IgD-negative memory B cell (primary cell): ENCODE results near the gene UPF2. TPM values are rescaled to one million over a fixed set of nuclear protein-coding genes. Genes with fewer than 3 reads are reported as not detected.
A peak's percentile ranks its signal among the peaks of the same experiment; 100 is the strongest.
"Not testable (repeated sequence)": the region's sequence is repeated elsewhere in the genome, so short reads cannot be mapped to it uniquely, and the experiment has no call there.

Experiments
- H3K27ac Mint-ChIP-seq, 3 donors: one replicate each; pipeline ENCODE4 v1.8.0; 2020 to 2022; ENCODE audit warnings: mild to moderate bottlenecking in 3 of 3, mixed read lengths in 3 of 3, moderate library complexity in 1 of 3
- H3K27me3 Mint-ChIP-seq: one replicate; pipeline ENCODE4 v1.8.0; 2021; ENCODE audit warnings: mixed read lengths
- H3K36me3 Mint-ChIP-seq: one replicate; pipeline ENCODE4 v1.8.0; 2020; ENCODE audit warnings: mild to moderate bottlenecking, mixed read lengths
- H3K4me1 Mint-ChIP-seq, 3 donors: one replicate each; pipeline ENCODE4 v1.8.0; 2020 to 2022; ENCODE audit warnings: mixed read lengths in 3 of 3, mild to moderate bottlenecking in 1 of 3
- H3K4me3 Mint-ChIP-seq, 4 donors: one replicate each; pipeline ENCODE4 v1.8.0; 2020 to 2022; ENCODE audit warnings: mild to moderate bottlenecking in 4 of 4, mixed read lengths in 4 of 4, moderate library complexity in 3 of 4
- H3K9me3 Mint-ChIP-seq, 3 donors: one replicate each; pipeline ENCODE4 v1.8.0; 2020 to 2021; ENCODE audit warnings: mixed read lengths in 3 of 3, mild to moderate bottlenecking in 1 of 3
- polyA plus RNA-seq: library from polyadenylated mRNA; unstranded; fragments of 300-500 nt; fragmentation: Illumina TruSeq; gene quantifications from one replicate; pipeline ENCODE4 v1.2.3, GENCODE V29; 2021

The UPF2 gene
- 32.2 TPM for polyA plus RNA-seq

- Mint-ChIP-seq H3K4me3 (peak within 1 kb of the TSS; percentile 93 to 98 (median 96)), H3K9me3 (no peaks in the 10 kb centered on the region), H3K4me1 (peaks cover 35 to 42% (median 41%) of the 10 kb centered on the region in 3 donors), H3K36me3 (peaks cover 7% of the 10 kb centered on the region), H3K27ac (peak within 1 kb of the TSS; percentile 99 to 100 (median 100)), H3K27me3 (no peaks in the 10 kb centered on the region)
These were observed at the start of gene UPF2 for GRCh38 chr10:12042797-12043651. TSS of gene UPF2 (minus strand) at chr10:12042809. CDS start at chr10:12035423, 7,386 bp downstream.

DNA sequence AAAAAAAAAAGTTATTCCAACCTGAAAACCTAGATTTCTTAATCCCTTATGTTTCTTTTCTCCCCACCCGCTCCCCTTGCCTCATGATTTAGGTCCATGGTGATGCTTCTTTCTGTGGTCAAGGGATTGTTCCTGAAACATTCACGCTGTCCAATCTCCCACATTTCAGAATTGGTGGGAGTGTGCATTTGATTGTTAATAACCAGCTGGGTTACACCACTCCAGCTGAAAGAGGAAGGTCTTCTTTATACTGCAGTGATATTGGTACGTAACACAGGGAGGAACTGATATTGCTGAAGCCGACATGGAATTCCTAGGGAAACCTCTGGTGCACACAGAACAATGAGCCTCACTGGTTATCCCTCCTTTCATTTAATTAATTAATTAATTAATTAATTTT lies 48.8 kb upstream of the UPF2 start:
- Mint-ChIP-seq H3K4me1 (peaks cover 2 to 7% (median 4%) of the 10 kb centered on the region in 3 donors), H3K27ac (no peak overlapping the region), H3K27me3 (no peaks in the 10 kb centered on the region), H3K9me3 (no peaks in the 10 kb centered on the region), H3K4me3 (peak overlapping the region in 1 of 4 donors; percentile 29), H3K36me3 (peaks cover 11% of the 10 kb centered on the region)

GRCh38 chr10:12088919-12089318 lies 46.3 kb upstream of the UPF2 start:
- H3K27me3 Mint-ChIP-seq = no peaks in the 10 kb centered on the region
- H3K4me3 Mint-ChIP-seq = no peak overlapping the region
- H3K27ac Mint-ChIP-seq = no peak overlapping the region
- peaks cover 2 to 7% (median 2%) of the 10 kb centered on the region in 3 donors for H3K4me1 Mint-ChIP-seq
- peaks cover 11% of the 10 kb centered on the region for H3K36me3 Mint-ChIP-seq
- H3K9me3 Mint-ChIP-seq = no peaks in the 10 kb centered on the region

- Mint-ChIP-seq H3K4me1 (peaks cover 9 to 22% (median 15%) of the 10 kb centered on the region in 3 donors), H3K4me3 (no peak overlapping the region), H3K36me3 (peaks cover 6% of the 10 kb centered on the region)
These were observed 39.4 kb upstream of the UPF2 start for GRCh38 chr10:12081879-12082557.

GRCh38 chr10:12081470-12081869 lies 38.9 kb upstream of the UPF2 start:
- peaks cover 6% of the 10 kb centered on the region for H3K36me3 Mint-ChIP-seq

More at GRCh38 chr10:12081879-12082557, 39.4 kb upstream of the UPF2 start:
- Mint-ChIP-seq H3K27me3 (no peaks in the 10 kb centered on the region), H3K9me3 (no peaks in the 10 kb centered on the region), H3K27ac (peak overlapping the region in 1 of 3 donors; percentile 39)

GRCh38 chr10:12077580-12078180 lies 35.1 kb upstream of the UPF2 start:
- Mint-ChIP-seq H3K9me3 (no peaks in the 10 kb centered on the region), H3K4me3 (peak overlapping the region; percentile 56 to 83 (median 76)), H3K27ac (peak overlapping the region; percentile 87 to 97 (median 97)), H3K36me3 (peaks cover 6% of the 10 kb centered on the region), H3K27me3 (no peaks in the 10 kb centered on the region), H3K4me1 (peaks cover 23 to 34% (median 32%) of the 10 kb centered on the region in 3 donors)

More at GRCh38 chr10:12081470-12081869, 38.9 kb upstream of the UPF2 start:
- Mint-ChIP-seq H3K4me1 (peaks cover 9 to 22% (median 15%) of the 10 kb centered on the region in 3 donors), H3K4me3 (no peak overlapping the region), H3K27ac (peak overlapping the region in 1 of 3 donors; percentile 39), H3K9me3 (no peaks in the 10 kb centered on the region), H3K27me3 (no peaks in the 10 kb centered on the region)

- Mint-ChIP-seq H3K4me3 (peak overlapping the region in 3 of 4 donors; percentile 23 to 87 (median 87)), H3K27me3 (no peaks in the 10 kb centered on the region), H3K27ac (peak overlapping the region; percentile 50 to 99 (median 97)), H3K4me1 (peaks cover 32 to 54% (median 49%) of the 10 kb centered on the region in 3 donors), H3K36me3 (peaks cover 5% of the 10 kb centered on the region), H3K9me3 (no peaks in the 10 kb centered on the region)
These were observed 30.9 kb upstream of the UPF2 start for GRCh38 chr10:12073526-12073925.

GRCh38 chr10:12071441-12071840 lies 28.8 kb upstream of the UPF2 start:
- H3K9me3 Mint-ChIP-seq, H3K27me3 Mint-ChIP-seq, H3K36me3 Mint-ChIP-seq: not testable (repeated sequence)
- peak overlapping the region in 2 of 4 donors; percentile 68 to 82 for H3K4me3 Mint-ChIP-seq
- peak overlapping the region in 1 of 3 donors; percentile 99 for H3K27ac Mint-ChIP-seq
- H3K4me1 Mint-ChIP-seq = peaks cover 31 to 43% (median 39%) of the 10 kb centered on the region in 3 donors

- no peaks in the 10 kb centered on the region for H3K27me3 Mint-ChIP-seq
- H3K4me1 Mint-ChIP-seq = peaks cover 22 to 33% (median 25%) of the 10 kb centered on the region in 3 donors
- peak within 1 kb of the TSS; percentile 93 to 97 (median 94) for H3K27ac Mint-ChIP-seq
- no peaks in the 10 kb centered on the region for H3K36me3 Mint-ChIP-seq
- H3K4me3 Mint-ChIP-seq = peak within 1 kb of the TSS; percentile 82 to 95 (median 92)
- peaks cover 0 to 1% (median 0%) of the 10 kb centered on the region in 3 donors for H3K9me3 Mint-ChIP-seq
These were observed 26.1 kb upstream of the UPF2 start, which contains the start of gene DHTKD1 for GRCh38 chr10:12068449-12069269. TSS of gene DHTKD1 (plus strand) at chr10:12068954. CDS start at chr10:12069034, 80 bp downstream.

- Mint-ChIP-seq H3K9me3 (peaks cover 0 to 1% (median 0%) of the 10 kb centered on the region in 3 donors), H3K27me3 (no peaks in the 10 kb centered on the region), H3K27ac (peak overlapping the region in 2 of 3 donors; percentile 67 to 88), H3K4me3 (peak overlapping the region in 2 of 4 donors; percentile 52 to 73), H3K4me1 (peaks cover 29 to 34% (median 30%) of the 10 kb centered on the region in 3 donors), H3K36me3 (no peaks in the 10 kb centered on the region)
These were observed 24.7 kb upstream of the UPF2 start for GRCh38 chr10:12067336-12067735.

GRCh38 chr10:12063483-12063818 lies 20.8 kb upstream of the UPF2 start:
- Mint-ChIP-seq H3K4me3 (peak overlapping the region in 1 of 4 donors; percentile 39), H3K4me1 (peaks cover 11 to 20% (median 14%) of the 10 kb centered on the region in 3 donors), H3K36me3 (no peaks in the 10 kb centered on the region), H3K9me3 (peaks cover 0 to 1% (median 0%) of the 10 kb centered on the region in 3 donors), H3K27me3 (no peaks in the 10 kb centered on the region), H3K27ac (peak overlapping the region in 1 of 3 donors; percentile 41)

DNA sequence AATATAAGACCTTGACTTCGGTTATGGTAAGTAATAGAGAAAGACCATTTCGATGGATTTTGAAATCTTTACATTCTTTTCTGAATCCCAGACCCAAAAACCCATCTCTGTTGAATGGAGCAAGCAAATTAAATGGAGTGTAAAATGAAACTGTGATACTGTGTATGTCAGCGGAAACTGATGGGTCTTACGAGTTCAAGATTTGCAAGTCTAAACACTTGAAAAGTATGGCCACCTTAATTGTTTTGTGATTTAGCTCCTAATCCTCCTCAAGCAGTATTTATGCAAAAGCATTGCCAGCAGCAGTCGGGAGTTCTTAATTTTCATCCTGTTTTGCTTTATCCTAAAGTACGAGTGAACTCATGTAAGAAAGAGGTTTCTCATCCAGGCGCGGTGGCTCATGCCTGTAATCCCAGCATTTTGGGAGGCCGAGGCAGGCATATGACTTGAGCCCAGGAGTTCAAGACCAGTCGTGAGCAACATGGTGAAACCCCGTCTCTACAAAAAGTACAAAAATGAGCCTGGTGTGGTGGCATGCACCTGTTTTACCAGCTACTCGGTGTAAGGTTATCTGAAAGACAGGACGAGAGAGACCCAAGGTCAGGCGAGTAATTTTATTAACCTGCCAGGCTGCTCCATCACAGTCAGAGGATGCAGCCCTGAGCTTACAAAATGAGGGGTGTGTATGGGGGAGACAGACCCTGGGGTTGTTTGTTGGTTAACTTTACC lies 20.3 kb upstream of the UPF2 start:
- Mint-ChIP-seq H3K27ac (peak overlapping the region; percentile 14 to 59 (median 41)), H3K27me3 (no peaks in the 10 kb centered on the region), H3K4me1 (peaks cover 9 to 18% (median 11%) of the 10 kb centered on the region in 3 donors), H3K36me3 (no peaks in the 10 kb centered on the region), H3K9me3 (peaks cover 0 to 1% (median 0%) of the 10 kb centered on the region in 3 donors), H3K4me3 (peak overlapping the region; percentile 39 to 90 (median 67))

- H3K27me3 Mint-ChIP-seq = no peaks in the 10 kb centered on the region
- H3K9me3 Mint-ChIP-seq = peaks cover 0 to 1% (median 0%) of the 10 kb centered on the region in 3 donors
- no peaks in the 10 kb centered on the region for H3K36me3 Mint-ChIP-seq
- H3K4me3 Mint-ChIP-seq = no peak overlapping the region
- H3K27ac Mint-ChIP-seq = no peak overlapping the region
- peaks cover 7 to 13% (median 11%) of the 10 kb centered on the region in 3 donors for H3K4me1 Mint-ChIP-seq
These were observed 18.5 kb upstream of the UPF2 start for GRCh38 chr10:12061124-12061523.
